A549 (cell line): ENCODE measurements around the gene TBATA. TPM values are rescaled to one million over a fixed set of nuclear protein-coding genes. Genes with fewer than 3 reads are reported as not detected.

Experiments used
- ATAC-seq, 2 experiments: fragments of 200-7000 bp in 1 of 2; fragments of >200 bp in 1 of 2; cut with Nextera tagmentation in 1 of 2; cut with Tn5 transposase in 1 of 2; 3 replicates each; pipeline versions ENCODE4 v1.8.0 to v1.9.1; 2018 to 2020; ENCODE audit warnings: mild to moderate bottlenecking in 1 of 2, moderate library complexity in 1 of 2
- CTCF ChIA-PET: fragments of 300-600 bp; sonication (Branson Sonifier 250); formaldehyde crosslinking; extraction: SDS; loops from one replicate; lab custom pipeline; 2021; ENCODE audit warnings: antibody characterized with exemption, inconsistent platforms; lab: Yijun Ruan, JAX
- POLR2A ChIA-PET: fragments of 350-600 bp; formaldehyde crosslinking; extraction: SDS; loops from one replicate; lab custom pipeline; 2021; ENCODE audit warnings: antibody characterized with exemption, inconsistent platforms; lab: Yijun Ruan, JAX
- DNase-seq, 2 experiments: peaks; one replicate each; pipeline versions ENCODE4 v3.0.0 to v3.0.0-alpha.2; 2011 to 2016; ENCODE audit warnings: low read depth in 1 of 2, low spot score in 1 of 2
- FAIRE-seq: peaks from 2 replicates; lab custom pipeline; 2011; peaks lifted over from hg19 to GRCh38; lab: Jason Lieb, UNC
- H3K27ac ChIP-seq, 2 experiments: fragments of >200 bp; sonication (Bioruptor Twin); formaldehyde crosslinking; 3 replicates each; pipeline ENCODE4 v1.5.1; 2016 to 2017
- H3K4me1 ChIP-seq: fragments of >200 bp; sonication (Bioruptor Twin); formaldehyde crosslinking; 3 replicates; pipeline ENCODE4 v1.6.1; 2016
- H3K4me2 ChIP-seq: fragments of >200 bp; sonication (Bioruptor Twin); formaldehyde crosslinking; 3 replicates; pipeline ENCODE4 v1.6.1; 2016
- H3K4me3 ChIP-seq: fragments of >200 bp; sonication (Bioruptor Twin); formaldehyde crosslinking; 3 replicates; pipeline ENCODE4 v1.5.1; 2016
- H3K9me3 ChIP-seq: fragments of >200 bp; sonication (Bioruptor Twin); formaldehyde crosslinking; 3 replicates; pipeline ENCODE4 v1.6.1; 2016
- ATOH8 ChIP-seq: fragments of 250-450 bp; sonication (Bioruptor Pico); IDR thresholded peaks from 2 replicates; pipeline ENCODE4 v1.5.0; 2020; ENCODE audit warnings: low read depth, mild to moderate bottlenecking, moderate library complexity
- BHLHE40 ChIP-seq: IDR thresholded peaks from 2 replicates; pipeline ENCODE4 v1.6.1; 2012; ENCODE audit warnings: low read depth, low read length, inconsistent platforms
- CBX2 ChIP-seq: fragments of 200-600 bp; sonication (generic); IDR thresholded peaks from 2 replicates; pipeline ENCODE4 v1.6.1; 2016; ENCODE audit warnings: low read depth, mild to moderate bottlenecking, borderline replicate concordance
- CBX8 ChIP-seq: fragments of 200-600 bp; sonication (generic); IDR thresholded peaks from 2 replicates; pipeline ENCODE4 v1.6.1; 2016
- CEBPB ChIP-seq, 2 experiments: fragments of >200 bp in 1 of 2; sonication (Bioruptor Twin) in 1 of 2; formaldehyde crosslinking in 1 of 2; IDR thresholded peaks; 2 replicates each; pipeline ENCODE4 v1.6.1; 2012 to 2016
- CHD2 ChIP-seq: fragments of 150-350 bp; IDR thresholded peaks from 2 replicates; pipeline ENCODE4 v1.6.1; 2014; ENCODE audit warnings: low read length; ENCODE audit not compliant: partially characterized antibody
- E2F6 ChIP-seq: IDR thresholded peaks from 2 replicates; pipeline ENCODE4 v1.6.1; 2012; ENCODE audit warnings: low read depth, borderline replicate concordance
- EHF ChIP-seq: fragments of 250-450 bp; sonication (Bioruptor Pico); IDR thresholded peaks from 2 replicates; pipeline ENCODE4 v1.5.0; 2020; ENCODE audit warnings: mild to moderate bottlenecking
- ELK1 ChIP-seq: fragments of 150-350 bp; IDR thresholded peaks from 2 replicates; pipeline ENCODE4 v1.6.1; 2014; ENCODE audit warnings: low read depth, mild to moderate bottlenecking, low read length
- ESRRA ChIP-seq: fragments of 150-350 bp; IDR thresholded peaks from 2 replicates; pipeline ENCODE4 v1.6.1; 2014; ENCODE audit warnings: mild to moderate bottlenecking, low read length, borderline replicate concordance
- FOSB ChIP-seq: fragments of 250-450 bp; sonication (Bioruptor Pico); IDR thresholded peaks from 2 replicates; pipeline ENCODE4 v1.5.0; 2020; ENCODE audit warnings: mild to moderate bottlenecking, moderate library complexity
- FOXS1 ChIP-seq: fragments of 250-450 bp; sonication (Bioruptor Pico); IDR thresholded peaks from 2 replicates; pipeline ENCODE4 v1.5.0; 2020; ENCODE audit warnings: mild to moderate bottlenecking, moderate library complexity
- HES2 ChIP-seq: fragments of >200 bp; sonication (Bioruptor Twin); formaldehyde crosslinking; IDR thresholded peaks from 2 replicates; pipeline ENCODE4 v1.6.1; 2016
- HOXA7 ChIP-seq: fragments of 250-450 bp; sonication (Bioruptor Pico); IDR thresholded peaks from 2 replicates; pipeline ENCODE4 v1.5.0; 2020; ENCODE audit warnings: mild to moderate bottlenecking, moderate library complexity
- JUN ChIP-seq, 2 experiments: fragments of >200 bp; sonication (Bioruptor Twin); formaldehyde crosslinking; IDR thresholded peaks; 2 replicates in 1 of 2; 3 replicates in 1 of 2; pipeline ENCODE4 v1.6.1; 2016 to 2017
- KDM1A ChIP-seq: fragments of 200-600 bp; sonication (generic); IDR thresholded peaks from 2 replicates; pipeline ENCODE4 v1.6.1; 2016; ENCODE audit warnings: low read depth, mild to moderate bottlenecking
- KDM5A ChIP-seq: fragments of 200-600 bp; sonication (generic); IDR thresholded peaks from 2 replicates; pipeline ENCODE4 v1.6.1; 2016; ENCODE audit warnings: antibody characterized with exemption, mild to moderate bottlenecking
- MAX ChIP-seq: IDR thresholded peaks from 2 replicates; pipeline ENCODE4 v1.6.1; 2012
- MYC ChIP-seq: IDR thresholded peaks from 2 replicates; pipeline ENCODE4 v1.6.1; 2012; ENCODE audit warnings: mild to moderate bottlenecking, inconsistent platforms, low read length, improper control_type of control experiment, borderline replicate concordance
- NPAS2 ChIP-seq: fragments of 250-450 bp; sonication (Bioruptor Pico); IDR thresholded peaks from 2 replicates; pipeline ENCODE4 v1.8.0; 2022; ENCODE audit warnings: mild to moderate bottlenecking, moderate library complexity, borderline replicate concordance
- NR3C1 ChIP-seq: fragments of >200 bp; sonication (Bioruptor Twin); formaldehyde crosslinking; IDR thresholded peaks from 3 replicates; pipeline ENCODE4 v1.6.1; 2017
- POLR2A ChIP-seq: IDR thresholded peaks from 2 replicates; pipeline ENCODE4 v1.6.1; 2012; ENCODE audit warnings: mild to moderate bottlenecking, low read length
- RAD21 ChIP-seq, 2 experiments: fragments of >200 bp in 1 of 2; sonication (Bioruptor Twin) in 1 of 2; formaldehyde crosslinking in 1 of 2; IDR thresholded peaks in 1 of 2; conservative IDR thresholded peaks in 1 of 2; 2 replicates in 1 of 2; 3 replicates in 1 of 2; pipeline ENCODE4 v1.6.1; 2012 to 2018; ENCODE audit warnings: inconsistent platforms in 1 of 2
- RCOR1 ChIP-seq: fragments of 150-350 bp; IDR thresholded peaks from 2 replicates; pipeline ENCODE4 v1.6.1; 2014; ENCODE audit warnings: antibody characterized with exemption, low read length, low read depth
- RNF2 ChIP-seq: fragments of 200-600 bp; sonication (generic); IDR thresholded peaks from 2 replicates; pipeline ENCODE4 v1.6.1; 2016; ENCODE audit warnings: low read depth, mild to moderate bottlenecking, antibody characterized with exemption, moderate library complexity, borderline replicate concordance
- SMC3 ChIP-seq: fragments of >200 bp; sonication (Bioruptor Twin); formaldehyde crosslinking; IDR thresholded peaks from 3 replicates; pipeline ENCODE4 v1.6.1; 2018; ENCODE audit warnings: inconsistent platforms
- SREBF2 ChIP-seq: fragments of 450-650 bp; IDR thresholded peaks from 2 replicates; pipeline ENCODE4 v1.6.1; 2014; ENCODE audit warnings: mild to moderate bottlenecking, moderate library complexity
- USF2 ChIP-seq: fragments of 450-650 bp; IDR thresholded peaks from 2 replicates; pipeline ENCODE4 v1.6.1; 2014; ENCODE audit warnings: antibody characterized with exemption
- ZSCAN20 ChIP-seq: fragments of 250-450 bp; sonication (Bioruptor Pico); IDR thresholded peaks from 2 replicates; pipeline ENCODE4 v1.8.0; 2022; ENCODE audit warnings: mild to moderate bottlenecking, moderate library complexity
- WGBS: methylation state at CpG from one replicate; pipeline ENCODE4 v1.1.6; 2017; ENCODE audit errors: missing lambda C conversion rate; 5-methylcytosine and 5-hydroxymethylcytosine counted together
- polyA plus RNA-seq, 4 experiments: library from polyadenylated mRNA; depleted of rRNA in 3 of 4; stranded (reverse); fragments of >200 nt; fragmentation: RNase III in 1 of 4; extraction: RNeasy Plus Mini Kit Qiagen cat#74134 plus additional on column Dnase treatment in 1 of 4; gene quantifications; 2 replicates in 3 of 4; 3 replicates in 1 of 4; pipeline ENCODE4 v1.2.3, GENCODE V29; 2011 to 2017

TBATA gene
- polyA plus RNA-seq, 2 of the 4 experiments (the other 2 are of a cell fraction) = not detected

- ATAC-seq (no peak), DNase-seq (no peak), FAIRE-seq (no peak)
- H3K27ac ChIP-seq = no peak overlapping the region
- no peak overlapping the region for H3K4me2 ChIP-seq
- WGBS = 41% methylated on average over 6 of the region's 8 CpGs
- H3K9me3 ChIP-seq = peaks cover 3% of the 10 kb centered on the region; the same call in 1 of the 3 replicates
- CTCF ChIA-PET = no interaction called here
- no peaks in the 10 kb centered on the region for H3K4me1 ChIP-seq
- POLR2A ChIA-PET = no interaction called here
- TF ChIP-seq HES2 (no peak), RNF2 (no peak), CHD2 (no peak), BHLHE40 (no peak), ATOH8 (no peak), ELK1 (no peak), NPAS2 (no peak), CBX2 (no peak), ZSCAN20 (CRISPR knock-in tag) (no peak), HOXA7 (CRISPR knock-in tag) (no peak), POLR2A (no peak), MYC (no peak), EHF (CRISPR knock-in tag) (no peak), KDM5A (no peak), CBX8 (no peak), RCOR1 (no peak)
- H3K4me3 ChIP-seq = no peak overlapping the region
Measured at GRCh38 chr10:70765794-70766594, 19.2 kb downstream of the TBATA start.

- Histone ChIP-seq H3K4me1 (0 out of 3 replicates have a peak, but pooled peaks cover 5% of the 10 kb centered on the region), H3K4me3 (no peak overlapping the region), H3K27ac (no peak overlapping the region), H3K9me3 (peaks cover 3% of the 10 kb centered on the region; the same call in 1 of the 3 replicates), H3K4me2 (no peak overlapping the region)
- FAIRE-seq (no peak), DNase-seq (no peak), ATAC-seq (no peak)
- CTCF ChIA-PET = interaction anchor here (1.4 to 12.8 kb wide), 3 partner anchors 10 to 302 kb away, joined by 4 to 129 read pairs (median 31); no protein-coding TSS in a partner anchor
- POLR2A ChIA-PET = no interaction called here
- WGBS = 33% methylated on average over 3 of the region's 3 CpGs
- TF ChIP-seq BHLHE40 (no peak), SREBF2 (no peak), USF2 (no peak), FOSB (no peak), CEBPB (IDR thresholded peaks at IDR 0.05) (no peak), NR3C1 (no peak), RCOR1 (no peak), ESRRA (no peak), JUN (IDR thresholded peaks at IDR 0.05) (no peak), MAX (no peak), FOXS1 (no peak), SMC3 (no peak), E2F6 (no peak), KDM1A (no peak), NPAS2 (no peak), RAD21 (conservative IDR thresholded peaks at IDR 0.05 in 1 of 2, IDR thresholded peaks at IDR 0.05 in 1 of 2) (no peak)
Measured at GRCh38 chr10:70763567-70763966, 21.6 kb downstream of the TBATA start.
